ENCODE results near the gene PCDHGA10. TPM values are rescaled to one million over a fixed set of nuclear protein-coding genes. Genes with fewer than 3 reads are reported as not detected.
A peak's percentile ranks its signal among the peaks of the same experiment; 100 is the strongest.
"Not testable (repeated sequence)": the region's sequence is repeated elsewhere in the genome, so short reads cannot be mapped to it uniquely, and the experiment has no call there.

Gene PCDHGA10
- total and polyA plus RNA-seq, 8 donors: 0.26 to 3.1 (median 1.8) TPM

DNA sequence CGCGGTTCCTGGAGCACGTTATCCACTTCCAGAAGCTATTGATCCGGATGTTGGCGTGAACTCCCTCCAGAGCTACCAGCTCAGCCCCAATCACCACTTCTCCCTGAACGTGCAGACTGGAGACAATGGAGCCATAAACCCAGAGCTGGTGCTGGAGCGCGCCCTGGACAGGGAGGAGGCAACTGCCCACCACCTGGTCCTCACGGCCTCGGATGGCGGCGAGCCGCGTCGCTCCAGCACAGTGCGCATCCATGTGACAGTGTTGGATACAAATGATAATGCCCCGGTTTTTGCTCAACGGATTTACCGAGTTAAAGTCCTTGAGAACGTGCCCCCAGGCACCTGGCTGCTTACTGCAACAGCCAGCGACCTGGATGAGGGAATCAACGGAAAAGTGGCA lies 9.4 kb upstream of the PCDHGA10 start:
- Histone ChIP-seq H3K27me3 (no peaks in the 10 kb centered on the region), H3K4me3 (no peak overlapping the region), H3K9me3 (peaks cover 0 to 6% (median 2%) of the 10 kb centered on the region in 4 donors), H3K27ac (no peak overlapping the region), H3K4me1 (peaks cover 0 to 2% (median 0%) of the 10 kb centered on the region in 3 donors), H3K36me3 (no peaks in the 10 kb centered on the region)
- DNase-seq: peak in 1 of 6 donors; percentile 34
- FAIRE-seq: no peak
- intact Hi-C loops (cut with DNase I): loop anchor here in 1 of 3 donors (10.0 kb wide), 1 partner anchor 151 kb away; no protein-coding TSS in a partner anchor
- ATAC-seq: no peak
- TF ChIP-seq, protein P1, sequence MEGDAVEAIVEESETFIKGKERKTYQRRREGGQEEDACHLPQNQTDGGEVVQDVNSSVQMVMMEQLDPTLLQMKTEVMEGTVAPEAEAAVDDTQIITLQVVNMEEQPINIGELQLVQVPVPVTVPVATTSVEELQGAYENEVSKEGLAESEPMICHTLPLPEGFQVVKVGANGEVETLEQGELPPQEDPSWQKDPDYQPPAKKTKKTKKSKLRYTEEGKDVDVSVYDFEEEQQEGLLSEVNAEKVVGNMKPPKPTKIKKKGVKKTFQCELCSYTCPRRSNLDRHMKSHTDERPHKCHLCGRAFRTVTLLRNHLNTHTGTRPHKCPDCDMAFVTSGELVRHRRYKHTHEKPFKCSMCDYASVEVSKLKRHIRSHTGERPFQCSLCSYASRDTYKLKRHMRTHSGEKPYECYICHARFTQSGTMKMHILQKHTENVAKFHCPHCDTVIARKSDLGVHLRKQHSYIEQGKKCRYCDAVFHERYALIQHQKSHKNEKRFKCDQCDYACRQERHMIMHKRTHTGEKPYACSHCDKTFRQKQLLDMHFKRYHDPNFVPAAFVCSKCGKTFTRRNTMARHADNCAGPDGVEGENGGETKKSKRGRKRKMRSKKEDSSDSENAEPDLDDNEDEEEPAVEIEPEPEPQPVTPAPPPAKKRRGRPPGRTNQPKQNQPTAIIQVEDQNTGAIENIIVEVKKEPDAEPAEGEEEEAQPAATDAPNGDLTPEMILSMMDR (IDR thresholded peaks at IDR 0.05): no peak
- 23 to 27% methylated on average over 22 of the region's 22 CpGs for WGBS, 2 donors

DNA sequence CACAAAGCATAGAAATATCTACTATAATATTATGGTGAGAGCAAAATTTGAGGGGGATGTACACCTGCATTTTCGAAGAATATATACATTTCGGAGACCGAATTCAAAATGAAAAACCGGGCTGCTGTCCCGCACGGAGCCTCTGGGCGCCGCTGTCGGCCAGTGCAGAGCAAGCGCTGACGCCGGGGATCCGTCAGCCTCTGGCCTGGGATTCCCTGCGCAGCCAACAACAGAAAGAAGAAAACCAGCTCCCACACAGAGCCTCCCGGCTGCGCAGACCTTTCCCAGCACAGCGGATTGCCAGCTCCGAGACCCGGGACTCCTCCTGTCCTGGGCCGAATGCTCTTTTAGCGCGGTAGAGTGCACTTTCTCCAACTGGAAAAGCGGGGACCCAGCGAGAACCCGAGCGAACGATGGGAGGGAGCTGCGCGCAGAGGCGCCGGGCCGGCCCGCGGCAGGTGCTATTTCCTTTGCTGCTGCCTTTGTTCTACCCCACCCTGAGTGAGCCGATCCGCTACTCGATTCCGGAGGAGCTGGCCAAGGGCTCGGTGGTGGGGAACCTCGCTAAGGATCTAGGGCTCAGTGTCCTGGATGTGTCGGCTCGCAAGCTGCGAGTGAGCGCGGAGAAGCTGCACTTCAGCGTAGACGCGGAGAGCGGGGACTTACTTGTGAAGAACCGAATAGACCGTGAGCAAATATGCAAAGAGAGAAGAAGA lies 4.8 kb upstream of the PCDHGA10 start, which contains the start of gene PCDHGB6:
PCDHGB6 (plus strand) TSS at position 232 of the 716 bp plus-strand sequence; CDS start at position 414, 182 bp downstream.
- DNase-seq (peak in 2 of 6 donors; percentile 35 to 36), ATAC-seq (peak; percentile 56 to 90 (median 78))
- H3K36me3 ChIP-seq, H3K27me3 ChIP-seq, FAIRE-seq, H3K27ac ChIP-seq, H3K4me1 ChIP-seq: not testable (repeated sequence)
- H3K4me3 ChIP-seq: peak within 1 kb of the TSS in 2 of 4 donors; percentile 12 to 26
- intact Hi-C loops (cut with DNase I): loop anchor here in 1 of 3 donors (10.0 kb wide), 1 partner anchor 147 kb away; no protein-coding TSS in a partner anchor
- TF ChIP-seq, protein P1 (IDR thresholded peaks at IDR 0.05): peak in 3 of 4 donors; percentile 19 to 36 (median 20)
- peaks cover 0 to 10% (median 4%) of the 10 kb centered on the region in 4 donors for H3K9me3 ChIP-seq
- WGBS, 2 donors: 11 to 13% methylated on average over 46 to 51 of the region's 51 CpGs

DNA sequence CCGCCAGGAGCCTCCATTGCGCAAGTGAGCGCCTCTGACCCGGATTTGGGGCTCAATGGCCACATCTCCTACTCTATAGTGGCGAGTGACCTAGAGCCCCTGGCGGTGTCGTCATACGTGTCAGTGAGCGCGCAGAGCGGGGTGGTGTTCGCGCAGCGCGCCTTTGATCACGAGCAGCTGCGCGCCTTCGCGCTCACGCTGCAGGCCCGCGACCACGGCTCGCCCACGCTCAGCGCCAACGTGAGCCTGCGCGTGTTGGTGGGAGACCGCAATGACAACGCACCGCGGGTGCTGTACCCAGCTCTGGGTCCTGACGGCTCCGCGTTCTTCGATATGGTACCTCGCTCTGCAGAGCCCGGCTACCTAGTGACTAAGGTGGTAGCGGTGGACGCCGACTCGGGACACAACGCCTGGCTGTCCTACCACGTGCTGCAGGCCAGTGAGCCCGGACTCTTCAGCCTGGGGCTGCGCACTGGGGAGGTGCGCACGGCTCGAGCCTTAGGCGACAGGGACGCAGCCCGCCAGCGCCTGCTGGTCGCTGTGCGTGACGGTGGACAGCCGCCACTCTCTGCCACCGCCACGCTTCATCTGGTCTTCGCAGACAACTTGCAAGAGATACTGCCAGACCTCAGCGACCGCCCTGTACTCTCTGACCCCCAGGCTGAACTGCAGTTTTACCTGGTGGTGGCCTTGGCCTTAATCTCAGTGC lies 3.0 kb upstream of the PCDHGA10 start:
- Histone ChIP-seq H3K27me3 (no peaks in the 10 kb centered on the region), H3K4me3 (no peak overlapping the region), H3K4me1 (no peaks in the 10 kb centered on the region), H3K27ac (no peak overlapping the region), H3K36me3 (no peaks in the 10 kb centered on the region), H3K9me3 (peaks cover 0 to 18% (median 4%) of the 10 kb centered on the region in 4 donors)
- DNase-seq: peak in 1 of 6 donors; percentile 27
- TF ChIP-seq, protein P1 (IDR thresholded peaks at IDR 0.05): no peak
- FAIRE-seq: no peak
- intact Hi-C loops (cut with DNase I): loop anchor here in 1 of 3 donors (10.0 kb wide), 2 partner anchors 115 to 145 kb away; no protein-coding TSS in a partner anchor
- WGBS, 2 donors: 20 to 21% methylated on average over 62 to 64 of the region's 64 CpGs
- ATAC-seq: no peak

DNA sequence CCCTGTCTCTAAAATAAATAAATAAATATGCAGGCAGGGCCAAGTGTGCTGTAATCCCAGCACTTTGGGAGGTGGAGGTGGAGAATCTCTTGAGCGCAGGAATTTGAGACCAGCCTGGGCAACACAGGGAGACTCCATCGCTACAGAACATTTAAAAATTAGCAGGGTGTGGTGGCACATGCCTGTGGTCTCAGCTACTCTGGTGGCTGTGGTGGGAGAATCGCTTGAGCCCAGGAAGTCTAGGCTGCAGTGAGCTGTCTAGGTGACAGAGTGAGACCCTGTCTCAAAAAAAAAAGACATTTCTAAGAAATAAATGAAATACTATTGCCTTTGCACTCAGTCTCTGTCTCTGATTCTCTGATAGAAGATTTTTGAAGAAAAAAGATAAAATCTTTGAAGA lies 1.2 kb upstream of the PCDHGA10 start:
- FAIRE-seq: no peak
- 60 to 61% methylated on average over 3 of the region's 3 CpGs for WGBS, 2 donors

More for the DNA sequence above, 1.2 kb upstream of the PCDHGA10 start:
- no peak for ATAC-seq
- intact Hi-C loops (cut with DNase I): loop anchor here in 1 of 3 donors (10.0 kb wide), 1 partner anchor 113 kb away; no protein-coding TSS in a partner anchor
- H3K27me3 ChIP-seq: no peaks in the 10 kb centered on the region
- peaks cover 0 to 18% (median 4%) of the 10 kb centered on the region in 4 donors for H3K9me3 ChIP-seq
- DNase-seq: no peak
- H3K4me1 ChIP-seq: no peaks in the 10 kb centered on the region
- no peaks in the 10 kb centered on the region for H3K36me3 ChIP-seq
- TF ChIP-seq, protein P1 (IDR thresholded peaks at IDR 0.05): no peak
- H3K27ac ChIP-seq: no peak overlapping the region
- H3K4me3 ChIP-seq: no peak overlapping the region

Data from pancreas (tissue), 10 donors.